C4-2B (cell line): ENCODE measurements around the gene DNAH17.

Experiments
- ZFX ChIP-seq: fragments of 450-650 bp; IDR thresholded peaks from 2 replicates; pipeline ENCODE4 v1.6.1; 2017
- TF ChIP-seq, protein P1 (sequence below): fragments of 450-650 bp; conservative IDR thresholded peaks from 2 replicates; pipeline ENCODE4 v1.5.1; 2017; ENCODE audit warnings: mild to moderate bottlenecking

DNA sequence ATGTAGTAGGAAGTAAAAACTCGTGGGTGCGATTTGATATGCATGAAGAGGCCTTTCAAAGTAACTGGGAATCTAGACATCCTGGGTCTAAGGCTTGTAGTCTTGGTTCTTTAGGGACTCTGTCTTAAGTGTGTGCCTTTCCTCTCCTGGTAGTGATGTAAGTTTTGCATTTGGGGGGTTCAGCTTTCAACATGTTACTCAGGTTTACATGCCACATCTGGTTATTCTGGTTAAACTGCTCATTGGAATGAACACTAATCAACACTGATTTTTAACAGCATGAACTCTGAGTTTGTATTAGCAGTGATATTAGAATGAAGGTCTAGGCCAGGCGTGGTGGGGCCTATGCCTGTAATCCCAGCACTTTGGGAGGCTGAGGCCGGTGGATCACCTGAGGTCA is 183.6 kb downstream of the DNAH17 start:
- TF ChIP-seq, protein P1, sequence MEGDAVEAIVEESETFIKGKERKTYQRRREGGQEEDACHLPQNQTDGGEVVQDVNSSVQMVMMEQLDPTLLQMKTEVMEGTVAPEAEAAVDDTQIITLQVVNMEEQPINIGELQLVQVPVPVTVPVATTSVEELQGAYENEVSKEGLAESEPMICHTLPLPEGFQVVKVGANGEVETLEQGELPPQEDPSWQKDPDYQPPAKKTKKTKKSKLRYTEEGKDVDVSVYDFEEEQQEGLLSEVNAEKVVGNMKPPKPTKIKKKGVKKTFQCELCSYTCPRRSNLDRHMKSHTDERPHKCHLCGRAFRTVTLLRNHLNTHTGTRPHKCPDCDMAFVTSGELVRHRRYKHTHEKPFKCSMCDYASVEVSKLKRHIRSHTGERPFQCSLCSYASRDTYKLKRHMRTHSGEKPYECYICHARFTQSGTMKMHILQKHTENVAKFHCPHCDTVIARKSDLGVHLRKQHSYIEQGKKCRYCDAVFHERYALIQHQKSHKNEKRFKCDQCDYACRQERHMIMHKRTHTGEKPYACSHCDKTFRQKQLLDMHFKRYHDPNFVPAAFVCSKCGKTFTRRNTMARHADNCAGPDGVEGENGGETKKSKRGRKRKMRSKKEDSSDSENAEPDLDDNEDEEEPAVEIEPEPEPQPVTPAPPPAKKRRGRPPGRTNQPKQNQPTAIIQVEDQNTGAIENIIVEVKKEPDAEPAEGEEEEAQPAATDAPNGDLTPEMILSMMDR: no peak
- no peak for TF ChIP-seq ZFX
